ENCODE data around the gene TBC1D3B.

GRCh38 chr17:36212272-36212605 lies 35.8 kb upstream of the TBC1D3B start:
- TF ChIP-seq POLR2AphosphoS5 (IDR thresholded peaks at IDR 0.05) (no peak), CTCF (IDR thresholded peaks at IDR 0.05) (no peak), EP300 (IDR thresholded peaks at IDR 0.05; ENCODE audit: low read depth) (no peak)

Measured in transverse colon (tissue), 4 donors.